ENCODE results near the gene HELQ. TPM values are rescaled to one million over a fixed set of nuclear protein-coding genes. Genes with fewer than 3 reads are reported as not detected.

HELQ gene
- total RNA-seq, 4 donors from 2014 or later, result 8.1 to 16.4 (median 11.9) TPM

- Histone ChIP-seq H3K36me3 (no peaks in the 10 kb centered on the region), H3K4me3 (no peak overlapping the region), H3K4me1 (peaks cover 3% of the 10 kb centered on the region), H3K27ac (no peak overlapping the region), H3K9me3 (no peaks in the 10 kb centered on the region), H3K27me3 (no peaks in the 10 kb centered on the region)
- TF ChIP-seq EP300 (IDR thresholded peaks at IDR 0.05) (no peak), POLR2AphosphoS5 (IDR thresholded peaks at IDR 0.05) (no peak)
- no peak for DNase-seq (ENCODE audit: low spot score in 2 of 2)
- WGBS, result 69% methylated on average over 4 of the region's 4 CpGs
These were observed 67.3 kb downstream of the HELQ start for GRCh38 chr4:83388313-83388676.

- WGBS, result 54% methylated on average over 3 of the region's 3 CpGs
- no peak overlapping the region for H3K27ac ChIP-seq
- H3K4me1 ChIP-seq, result peaks cover 3% of the 10 kb centered on the region
- no peaks in the 10 kb centered on the region for H3K9me3 ChIP-seq
- no peak for TF ChIP-seq POLR2AphosphoS5 (IDR thresholded peaks at IDR 0.05)
- TF ChIP-seq POLR2A (IDR thresholded peaks at IDR 0.05), result no peak
- TF ChIP-seq EP300 (IDR thresholded peaks at IDR 0.05), result no peak
- TF ChIP-seq CTCF (IDR thresholded peaks at IDR 0.05), result no peak
- no peaks in the 10 kb centered on the region for H3K36me3 ChIP-seq
- no peak overlapping the region for H3K4me3 ChIP-seq
- H3K27me3 ChIP-seq, result no peaks in the 10 kb centered on the region
- DNase-seq (ENCODE audit: low spot score in 2 of 2), result no peak
These were observed 67.9 kb downstream of the HELQ start for GRCh38 chr4:83387476-83388312.

GRCh38 chr4:83387012-83387411, 68.6 kb downstream of the HELQ start:
- no peak overlapping the region for H3K27ac ChIP-seq
- no peaks in the 10 kb centered on the region for H3K27me3 ChIP-seq
- H3K4me1 ChIP-seq, result peaks cover 3% of the 10 kb centered on the region
- H3K9me3 ChIP-seq, result no peaks in the 10 kb centered on the region
- WGBS, result 64% methylated on average over 3 of the region's 3 CpGs
- DNase-seq (ENCODE audit: low spot score in 2 of 2), result no peak
- no peaks in the 10 kb centered on the region for H3K36me3 ChIP-seq
- no peak overlapping the region for H3K4me3 ChIP-seq
- TF ChIP-seq CTCF (IDR thresholded peaks at IDR 0.05), result no peak
- no peak for TF ChIP-seq EP300 (IDR thresholded peaks at IDR 0.05)
- no peak for TF ChIP-seq POLR2A (IDR thresholded peaks at IDR 0.05)
- TF ChIP-seq POLR2AphosphoS5 (IDR thresholded peaks at IDR 0.05), result no peak

- Histone ChIP-seq H3K27me3 (no peaks in the 10 kb centered on the region), H3K4me1 (no peaks in the 10 kb centered on the region), H3K36me3 (no peaks in the 10 kb centered on the region), H3K27ac (no peak overlapping the region), H3K4me3 (no peak overlapping the region), H3K9me3 (no peaks in the 10 kb centered on the region)
- WGBS, result 83% methylated on average over 2 of the region's 2 CpGs
- no peak for DNase-seq (ENCODE audit: low spot score in 2 of 2)
- TF ChIP-seq POLR2AphosphoS5 (IDR thresholded peaks at IDR 0.05) (no peak), CTCF (IDR thresholded peaks at IDR 0.05) (no peak), EP300 (IDR thresholded peaks at IDR 0.05) (no peak), POLR2A (IDR thresholded peaks at IDR 0.05) (no peak)
These were observed 72.8 kb downstream of the HELQ start for GRCh38 chr4:83382850-83383249.

DNA sequence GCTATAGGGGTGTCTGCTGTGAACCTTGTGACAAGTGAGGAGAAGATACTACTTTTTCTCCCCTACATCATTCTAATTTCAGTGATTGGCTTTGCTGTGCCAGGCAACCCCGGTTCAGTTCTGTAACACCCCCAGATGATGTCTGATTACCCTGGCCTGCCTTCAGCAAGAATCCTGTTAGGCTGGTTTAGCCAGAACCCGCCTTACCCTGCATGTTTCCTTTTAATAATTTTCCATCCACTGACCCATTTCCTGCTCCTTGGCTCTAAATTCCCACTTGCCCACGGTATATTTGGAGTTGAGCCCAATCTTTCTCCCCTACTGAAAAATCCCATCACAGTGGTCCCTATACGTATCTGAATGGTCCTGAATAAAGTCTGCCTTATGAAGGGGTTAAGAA, 74.5 kb downstream of the HELQ start:
- H3K9me3 ChIP-seq, result no peaks in the 10 kb centered on the region
- H3K4me1 ChIP-seq, result no peaks in the 10 kb centered on the region
- no peaks in the 10 kb centered on the region for H3K27me3 ChIP-seq
- WGBS, result 56% methylated on average over 4 of the region's 4 CpGs
- no peak for DNase-seq (ENCODE audit: low spot score in 2 of 2)
- TF ChIP-seq CTCF (IDR thresholded peaks at IDR 0.05), result no peak
- no peak for TF ChIP-seq EP300 (IDR thresholded peaks at IDR 0.05)
- no peak for TF ChIP-seq POLR2A (IDR thresholded peaks at IDR 0.05)
- no peak for TF ChIP-seq POLR2AphosphoS5 (IDR thresholded peaks at IDR 0.05)
- no peaks in the 10 kb centered on the region for H3K36me3 ChIP-seq
- H3K4me3 ChIP-seq, result no peak overlapping the region
- no peak overlapping the region for H3K27ac ChIP-seq
